Keratinocyte (primary cell): Measurements from ENCODE around the gene CLCA4.

Source experiments
- CTCF ChIP-seq, 3 experiments: IDR thresholded peaks in 1 of 3; conservative IDR thresholded peaks in 1 of 3; optimal IDR thresholded peaks in 1 of 3; 2 replicates in 2 of 3; 3 replicates in 1 of 3; pipeline versions ENCODE3 to v1.5.1; 2011; ENCODE audit warnings: low read length in 3 of 3, mild to moderate bottlenecking in 3 of 3, moderate library complexity in 2 of 3, control low read depth in 1 of 3, inconsistent platforms in 1 of 3; ENCODE audit not compliant: insufficient read depth in 2 of 3; ENCODE audit errors: extremely low read depth in 1 of 3
- EZH2 ChIP-seq: IDR thresholded peaks from one replicate; pipeline ENCODE4 v1.6.1; 2012; ENCODE audit warnings: inconsistent platforms, mild to moderate bottlenecking, low read length, moderate library complexity

- TF ChIP-seq CTCF (optimal IDR thresholded peaks at IDR 0.05 in 1 of 3, IDR thresholded peaks at IDR 0.05 in 1 of 3, conservative IDR thresholded peaks at IDR 0.05 in 1 of 3; ENCODE audit: extremely low read depth in 1 of 3, insufficient read depth in 2 of 3, low read length in 3 of 3) (no peak), EZH2 (no peak)
These were observed 41.8 kb upstream of the CLCA4 start for GRCh38 chr1:86504895-86505563.
